Transverse colon (tissue), 4 donors: ENCODE results near the gene ARHGAP18.

ENCODE experiments used
- EP300 ChIP-seq: sonication (generic); formaldehyde crosslinking; IDR thresholded peaks from one replicate; pipeline ENCODE4 v1.6.1; 2017; ENCODE audit warnings: antibody characterized with exemption, low read depth
- POLR2A ChIP-seq: fragments of 450-650 bp; IDR thresholded peaks from one replicate; pipeline ENCODE4 v1.6.1; 2016; ENCODE audit warnings: antibody characterized with exemption, mild to moderate bottlenecking, moderate library complexity
- POLR2AphosphoS5 ChIP-seq, 3 donors: sonication (generic); formaldehyde crosslinking; IDR thresholded peaks; one replicate each; pipeline ENCODE4 v1.6.1; 2016; ENCODE audit warnings: antibody characterized with exemption in 3 of 3
- TF ChIP-seq, protein P1 (sequence below), 5 experiments: fragments of 200-600 bp in 3 of 5; fragments of 450-650 bp in 2 of 5; sonication (generic) in 3 of 5; IDR thresholded peaks; 1 replicate in 2 of 5; 2 replicates in 3 of 5; pipeline ENCODE4 v1.5.1; 2016 to 2017; ENCODE audit warnings: antibody characterized with exemption in 5 of 5, inconsistent platforms in 3 of 5, mild to moderate bottlenecking in 2 of 5, moderate library complexity in 1 of 5

DNA sequence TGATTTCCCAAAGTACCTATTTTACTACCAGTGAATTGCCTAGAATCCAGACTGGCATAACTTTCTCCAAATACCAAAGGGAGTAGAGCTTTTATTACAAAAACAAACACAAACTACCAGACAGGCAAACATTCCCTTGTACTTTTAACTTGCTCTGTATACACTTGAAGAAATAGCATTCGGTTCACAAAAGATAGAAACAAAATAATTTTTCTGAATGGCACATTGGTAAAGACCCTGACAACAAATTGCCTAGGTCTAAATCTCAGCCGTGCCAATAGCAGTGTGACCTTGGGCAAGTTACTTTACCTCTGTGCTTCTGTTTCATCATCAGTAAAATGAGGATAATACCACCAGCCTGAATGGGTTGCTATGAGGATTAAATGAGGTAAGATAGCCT, 15.9 kb downstream of the ARHGAP18 start:
- TF ChIP-seq, protein P1, sequence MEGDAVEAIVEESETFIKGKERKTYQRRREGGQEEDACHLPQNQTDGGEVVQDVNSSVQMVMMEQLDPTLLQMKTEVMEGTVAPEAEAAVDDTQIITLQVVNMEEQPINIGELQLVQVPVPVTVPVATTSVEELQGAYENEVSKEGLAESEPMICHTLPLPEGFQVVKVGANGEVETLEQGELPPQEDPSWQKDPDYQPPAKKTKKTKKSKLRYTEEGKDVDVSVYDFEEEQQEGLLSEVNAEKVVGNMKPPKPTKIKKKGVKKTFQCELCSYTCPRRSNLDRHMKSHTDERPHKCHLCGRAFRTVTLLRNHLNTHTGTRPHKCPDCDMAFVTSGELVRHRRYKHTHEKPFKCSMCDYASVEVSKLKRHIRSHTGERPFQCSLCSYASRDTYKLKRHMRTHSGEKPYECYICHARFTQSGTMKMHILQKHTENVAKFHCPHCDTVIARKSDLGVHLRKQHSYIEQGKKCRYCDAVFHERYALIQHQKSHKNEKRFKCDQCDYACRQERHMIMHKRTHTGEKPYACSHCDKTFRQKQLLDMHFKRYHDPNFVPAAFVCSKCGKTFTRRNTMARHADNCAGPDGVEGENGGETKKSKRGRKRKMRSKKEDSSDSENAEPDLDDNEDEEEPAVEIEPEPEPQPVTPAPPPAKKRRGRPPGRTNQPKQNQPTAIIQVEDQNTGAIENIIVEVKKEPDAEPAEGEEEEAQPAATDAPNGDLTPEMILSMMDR (IDR thresholded peaks at IDR 0.05) = no peak
- TF ChIP-seq EP300 (no peak), POLR2A (no peak), POLR2AphosphoS5 (IDR thresholded peaks at IDR 0.05) (no peak)
